Uterus (tissue), 2 donors: ENCODE data around the gene RFESD.

Source experiments
- CTCF ChIP-seq, 4 experiments: fragments of 200-600 bp in 2 of 4; fragments of 450-650 bp in 2 of 4; sonication (generic) in 2 of 4; IDR thresholded peaks; one replicate each; pipeline ENCODE4 v1.5.1; 2016 to 2019; ENCODE audit warnings: antibody characterized with exemption in 4 of 4, mild to moderate bottlenecking in 2 of 4, moderate library complexity in 1 of 4
- POLR2A ChIP-seq, 2 donors: fragments of 450-650 bp; IDR thresholded peaks; one replicate each; pipeline ENCODE4 v1.6.1; 2016; ENCODE audit warnings: antibody characterized with exemption in 2 of 2, mild to moderate bottlenecking in 1 of 2, moderate library complexity in 1 of 2

DNA sequence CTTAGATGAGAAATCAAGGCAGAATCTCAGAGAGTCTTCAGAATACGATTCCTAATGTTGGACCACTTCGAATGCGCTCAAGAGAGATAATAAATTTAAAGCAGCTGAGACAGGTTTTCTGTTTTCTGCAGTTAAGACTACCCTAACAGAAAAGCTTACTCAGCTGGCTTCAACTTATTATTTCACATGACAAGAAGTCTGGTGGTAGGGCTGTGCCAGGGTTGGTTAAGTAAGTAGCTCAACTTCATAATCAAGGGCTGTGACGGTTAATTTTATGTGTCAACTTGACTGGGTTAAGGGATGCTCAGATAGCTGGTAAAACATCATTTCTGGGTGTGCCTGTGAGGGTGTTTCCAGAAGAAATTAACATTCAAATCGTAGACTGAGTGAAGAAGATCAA is 22.9 kb upstream of the RFESD start:
- TF ChIP-seq CTCF (IDR thresholded peaks at IDR 0.05) = no peak
- TF ChIP-seq POLR2A (IDR thresholded peaks at IDR 0.05) = no peak
